ENCODE results near the gene ALAD.

DNA sequence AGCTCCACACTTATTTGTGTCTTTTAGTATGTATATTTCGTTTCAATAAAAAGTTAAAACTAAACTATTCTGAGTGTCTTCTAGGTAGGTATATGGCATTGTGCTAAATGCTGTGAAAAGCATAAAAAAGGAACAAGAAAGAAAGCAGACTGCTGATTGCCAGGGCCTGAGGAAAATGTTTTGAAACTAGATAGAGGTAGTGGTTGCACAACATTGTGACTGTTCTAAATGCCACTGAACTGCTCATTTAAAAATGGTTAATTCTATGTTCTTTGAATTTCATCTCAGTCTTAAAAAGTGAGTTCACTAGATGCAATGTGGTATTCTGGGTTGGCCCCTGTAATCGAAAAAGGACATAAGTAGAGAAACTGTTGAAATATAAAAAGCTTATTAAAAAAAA is 2.6 kb upstream of the ALAD start:
- no peak for TF ChIP-seq RAD21 (IDR thresholded peaks at IDR 0.05 in 1 of 2, conservative IDR thresholded peaks at IDR 0.05 in 1 of 2; ENCODE audit: low read depth in 2 of 2, low read length in 2 of 2)
- TF ChIP-seq KDM5A (IDR thresholded peaks at IDR 0.05; ENCODE audit: low read length) = no peak
- no peak for TF ChIP-seq POLR2A (IDR thresholded peaks at IDR 0.05; ENCODE audit: control extremely low read depth in 1 of 2, low read depth in 2 of 2, low read length in 2 of 2)
- TF ChIP-seq, protein P1, sequence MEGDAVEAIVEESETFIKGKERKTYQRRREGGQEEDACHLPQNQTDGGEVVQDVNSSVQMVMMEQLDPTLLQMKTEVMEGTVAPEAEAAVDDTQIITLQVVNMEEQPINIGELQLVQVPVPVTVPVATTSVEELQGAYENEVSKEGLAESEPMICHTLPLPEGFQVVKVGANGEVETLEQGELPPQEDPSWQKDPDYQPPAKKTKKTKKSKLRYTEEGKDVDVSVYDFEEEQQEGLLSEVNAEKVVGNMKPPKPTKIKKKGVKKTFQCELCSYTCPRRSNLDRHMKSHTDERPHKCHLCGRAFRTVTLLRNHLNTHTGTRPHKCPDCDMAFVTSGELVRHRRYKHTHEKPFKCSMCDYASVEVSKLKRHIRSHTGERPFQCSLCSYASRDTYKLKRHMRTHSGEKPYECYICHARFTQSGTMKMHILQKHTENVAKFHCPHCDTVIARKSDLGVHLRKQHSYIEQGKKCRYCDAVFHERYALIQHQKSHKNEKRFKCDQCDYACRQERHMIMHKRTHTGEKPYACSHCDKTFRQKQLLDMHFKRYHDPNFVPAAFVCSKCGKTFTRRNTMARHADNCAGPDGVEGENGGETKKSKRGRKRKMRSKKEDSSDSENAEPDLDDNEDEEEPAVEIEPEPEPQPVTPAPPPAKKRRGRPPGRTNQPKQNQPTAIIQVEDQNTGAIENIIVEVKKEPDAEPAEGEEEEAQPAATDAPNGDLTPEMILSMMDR (IDR thresholded peaks at IDR 0.05; ENCODE audit: control extremely low read depth in 1 of 3, insufficient read depth in 1 of 3, low read depth in 1 of 3, low read length in 3 of 3) = no peak

Measured in H1 (cell line).